SH-SY5Y (cell line): ENCODE results near the gene DEFB113.

Experiments
- GATA2 ChIP-seq: IDR thresholded peaks from 2 replicates; pipeline ENCODE4 v1.6.1; 2011; ENCODE audit warnings: mild to moderate bottlenecking, low read depth, low read length
- GATA3 ChIP-seq: IDR thresholded peaks from 2 replicates; pipeline ENCODE4 v1.6.1; 2011; ENCODE audit warnings: low read depth, mild to moderate bottlenecking, low read length, moderate library complexity

The DEFB113 gene

DNA sequence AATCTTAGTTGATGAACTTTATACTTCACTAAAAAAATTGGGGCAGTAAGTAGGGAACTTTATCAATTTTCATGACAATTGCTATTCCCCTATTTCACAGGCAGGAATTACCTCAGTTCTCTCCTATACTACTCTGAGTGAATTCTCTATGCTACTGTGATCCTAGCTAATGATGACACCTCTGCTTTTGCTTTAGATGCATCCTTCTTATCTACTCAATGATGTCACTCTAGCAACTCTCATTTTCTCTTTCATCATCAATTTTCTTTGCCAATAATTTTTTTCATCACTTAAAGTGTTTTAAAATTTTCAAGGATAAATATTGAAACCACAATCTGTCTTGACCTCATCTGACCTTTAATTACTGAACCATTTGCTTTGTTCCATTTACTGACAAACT is 13.6 kb downstream of the DEFB113 start:
- TF ChIP-seq GATA3 (no peak), GATA2 (no peak)

DNA sequence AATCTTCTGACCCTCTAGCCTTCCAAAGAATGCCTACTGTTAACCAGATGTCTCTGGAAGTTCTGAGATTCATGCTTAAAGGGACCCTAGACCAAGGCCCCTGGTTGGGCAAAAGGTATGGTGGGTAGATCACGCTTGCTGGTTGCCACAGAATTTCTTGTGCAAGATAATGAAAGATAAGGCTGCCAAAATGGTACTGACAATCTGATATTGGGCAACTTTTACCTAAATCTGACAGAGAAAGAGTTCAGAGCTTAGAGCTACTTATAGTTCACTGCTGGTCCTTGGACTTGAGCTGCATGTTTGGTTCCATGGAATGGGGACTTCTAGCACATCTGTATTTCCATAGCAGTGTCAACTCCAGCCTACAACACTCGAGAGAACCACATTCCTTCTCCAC is 17.5 kb downstream of the DEFB113 start:
- TF ChIP-seq GATA2 (no peak), GATA3 (no peak)

DNA sequence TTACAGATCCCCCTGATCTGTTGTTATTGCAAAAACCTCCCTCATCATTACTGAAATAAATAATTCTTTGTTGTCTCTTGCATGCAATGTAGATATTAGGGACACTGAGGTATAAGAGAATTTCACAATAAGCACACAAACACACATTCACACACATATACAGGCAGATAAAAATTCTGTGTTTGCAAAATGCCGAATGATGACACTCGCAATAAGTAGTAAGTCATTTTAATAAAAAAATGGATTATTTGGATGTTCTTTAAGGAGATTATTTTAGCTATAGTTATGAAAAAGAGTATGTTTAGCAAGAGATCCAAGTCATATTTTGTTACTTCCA is 19.0 kb downstream of the DEFB113 start:
- TF ChIP-seq GATA2 (no peak), GATA3 (no peak)

DNA sequence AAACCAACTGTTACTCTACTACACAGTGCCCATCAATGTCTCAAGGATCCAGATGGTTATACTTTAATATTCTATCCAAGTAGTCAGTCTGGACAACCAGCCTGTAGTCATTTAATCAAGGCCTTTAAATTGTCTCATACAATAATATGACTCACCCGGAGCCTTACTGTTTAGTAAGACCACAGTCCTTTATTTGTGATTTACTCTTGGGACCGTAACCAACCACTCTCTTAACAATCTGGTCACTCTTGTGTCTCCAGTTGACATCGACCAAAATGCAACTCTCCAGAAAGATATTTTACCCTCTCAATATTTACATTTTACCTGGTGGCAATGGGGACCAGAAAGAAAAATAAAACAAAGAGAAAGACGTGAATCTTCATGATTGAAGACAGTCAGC is 20.4 kb downstream of the DEFB113 start:
- TF ChIP-seq GATA2 = no peak
- no peak for TF ChIP-seq GATA3

DNA sequence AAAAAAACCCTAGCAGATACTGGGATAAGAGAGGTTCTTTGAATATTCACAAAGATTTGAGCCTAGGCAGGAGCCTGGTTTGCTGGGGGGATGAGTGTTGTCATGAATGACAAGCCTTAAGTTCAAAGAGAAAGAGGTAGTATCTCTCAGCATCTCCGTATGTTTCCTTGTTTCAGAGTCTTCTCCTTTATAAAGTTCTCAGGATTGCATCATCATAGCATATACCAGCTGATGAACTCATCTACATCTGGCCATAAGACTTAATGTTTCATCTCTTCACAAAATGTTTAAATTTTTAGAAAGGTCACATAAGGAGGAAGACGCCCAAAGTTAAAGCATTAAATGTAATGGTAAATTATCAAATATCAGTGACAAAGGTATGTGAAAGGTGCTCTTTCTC is 22.6 kb downstream of the DEFB113 start:
- no peak for TF ChIP-seq GATA2
- TF ChIP-seq GATA3 = no peak

DNA sequence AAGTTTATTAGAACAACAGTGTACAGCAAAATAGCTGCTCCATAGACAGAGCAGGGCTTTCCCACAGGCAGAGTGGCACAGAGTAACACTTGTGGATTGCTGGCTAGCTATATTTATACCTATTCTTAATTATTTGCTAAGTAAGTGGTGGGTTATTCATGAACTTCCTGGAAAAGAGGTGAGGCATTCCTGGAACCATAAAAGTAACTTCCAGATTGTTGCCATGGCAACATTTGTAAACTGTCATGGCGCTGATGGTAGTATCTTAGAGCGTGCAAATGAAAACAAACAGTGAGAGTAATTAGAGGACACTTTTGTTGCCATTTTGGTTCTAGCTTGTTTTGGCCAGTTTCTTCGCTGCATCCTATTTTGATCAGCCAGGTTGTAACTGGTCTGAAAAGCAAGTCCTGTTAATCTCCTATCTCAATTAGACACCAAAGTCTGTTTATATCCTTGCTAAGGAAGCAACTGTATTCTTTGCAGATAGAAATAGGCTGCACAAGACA is 29.4 kb downstream of the DEFB113 start:
- TF ChIP-seq GATA2 (no peak), GATA3 (no peak)

DNA sequence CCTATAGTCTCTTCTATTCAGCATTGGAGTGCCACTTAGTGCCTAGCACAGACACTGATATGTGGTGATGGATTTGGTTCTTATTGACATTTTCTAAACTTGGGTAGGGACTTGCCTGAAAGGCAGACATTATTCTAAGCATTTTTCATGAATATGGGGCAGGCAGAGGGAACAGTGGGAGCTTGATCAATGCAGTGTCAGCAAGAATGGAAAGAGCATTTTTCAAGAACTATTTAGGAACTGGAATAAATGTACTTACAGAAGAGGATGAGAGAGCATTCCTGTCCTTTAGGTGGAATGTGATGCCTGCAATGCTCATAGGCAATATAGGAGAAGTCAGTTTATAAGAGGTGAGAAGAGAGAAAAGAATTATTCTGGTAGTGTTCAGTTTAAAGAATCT is 31.6 kb downstream of the DEFB113 start:
- TF ChIP-seq GATA3 (no peak), GATA2 (no peak)

DNA sequence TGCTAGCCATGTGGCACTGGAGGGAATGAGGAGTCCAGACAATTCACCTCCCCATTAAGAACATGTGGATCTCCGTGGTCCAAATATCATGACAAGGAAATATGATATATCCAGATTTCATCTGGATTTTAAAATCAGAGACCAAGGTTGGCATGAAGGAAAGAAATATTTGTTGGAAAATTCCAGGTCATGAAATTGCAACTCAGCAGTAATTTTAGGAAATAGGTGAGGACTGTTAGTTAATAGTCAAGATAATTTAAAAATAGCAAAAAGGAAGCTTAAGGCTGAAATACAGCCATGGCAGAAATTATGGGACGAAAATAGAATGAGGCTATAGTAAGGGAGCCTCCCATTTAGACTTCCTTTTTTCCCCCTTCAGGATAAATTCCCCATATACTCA is 32.4 kb downstream of the DEFB113 start:
- no peak for TF ChIP-seq GATA2
- no peak for TF ChIP-seq GATA3

DNA sequence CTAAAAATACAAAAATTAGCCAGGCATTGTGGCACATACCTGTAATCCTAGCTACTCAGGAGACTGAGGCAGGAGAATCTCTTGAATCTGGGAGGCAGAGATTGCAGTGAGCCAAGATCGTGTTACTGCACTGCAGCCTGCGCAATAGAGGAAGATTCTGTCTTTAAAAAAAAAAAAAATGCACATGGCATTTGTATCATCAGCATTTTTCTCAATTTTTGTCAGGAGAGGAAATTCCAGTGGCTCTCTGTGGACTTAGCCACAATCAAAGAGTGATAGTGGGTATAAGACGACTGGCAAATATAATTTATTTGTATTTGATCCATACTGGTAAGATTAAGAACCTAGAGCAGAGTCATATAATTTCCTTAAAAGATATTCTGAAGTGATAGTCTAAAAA is 34.0 kb downstream of the DEFB113 start:
- TF ChIP-seq GATA3 (no peak), GATA2 (no peak)

DNA sequence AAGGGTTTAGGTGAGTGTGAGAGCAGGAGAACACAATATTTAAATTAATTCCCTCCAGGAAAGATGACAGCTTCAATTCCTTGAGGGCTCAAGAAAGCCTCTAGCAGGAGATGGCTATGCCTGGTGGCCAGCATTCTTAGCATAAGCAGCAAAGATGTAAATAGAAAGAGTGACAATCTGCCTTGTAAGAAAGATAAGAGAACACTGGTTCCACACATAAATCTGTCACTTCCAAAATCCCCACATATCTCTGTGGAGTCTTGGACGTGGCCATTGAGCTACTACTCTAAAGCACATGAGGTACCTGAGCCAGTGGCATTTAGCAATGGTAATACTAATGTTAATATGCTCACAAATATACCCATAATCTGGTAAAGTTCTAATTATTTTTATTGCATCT is 34.7 kb downstream of the DEFB113 start:
- no peak for TF ChIP-seq GATA3
- TF ChIP-seq GATA2 = no peak

DNA sequence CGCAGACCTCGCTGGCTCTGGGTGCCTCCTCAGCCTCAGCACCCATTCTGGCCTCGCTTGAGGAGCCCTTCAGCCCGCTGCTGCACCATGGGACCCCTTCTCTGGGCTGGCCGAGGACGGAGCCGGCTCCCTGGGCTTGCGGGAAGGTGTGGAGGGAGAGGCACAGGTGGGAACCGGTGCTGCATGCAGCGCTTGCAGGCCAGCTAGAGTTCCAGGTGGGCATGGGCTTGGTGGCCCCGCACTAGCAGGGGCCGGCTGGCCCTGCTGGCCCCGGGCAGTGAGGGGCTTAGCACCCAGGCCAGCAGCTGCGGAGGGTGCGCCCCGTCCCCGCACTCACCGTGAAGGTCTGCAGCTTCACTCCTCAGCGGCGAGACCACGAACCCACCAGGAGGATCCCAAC is 35.9 kb downstream of the DEFB113 start:
- TF ChIP-seq GATA2 = no peak
- TF ChIP-seq GATA3 = no peak

DNA sequence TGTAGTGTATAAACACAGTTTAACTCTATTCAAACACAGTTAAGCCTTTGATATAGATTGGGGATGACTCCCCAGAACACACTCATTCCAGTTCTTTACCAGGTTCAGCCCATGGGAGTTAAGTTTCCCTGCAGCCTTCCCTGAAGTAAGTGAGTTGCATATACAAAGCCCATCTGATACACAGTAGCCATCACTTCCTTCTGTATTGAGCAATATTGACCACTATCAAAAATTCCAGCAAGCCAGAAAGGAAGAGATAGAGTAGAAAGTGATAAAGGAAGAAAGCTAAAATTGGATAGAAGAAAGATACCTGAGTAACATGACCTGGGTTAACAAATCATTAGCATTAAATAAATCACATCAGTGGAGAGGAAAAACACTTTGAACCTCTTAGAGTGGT is 40.1 kb downstream of the DEFB113 start:
- TF ChIP-seq GATA3 (no peak), GATA2 (no peak)

DNA sequence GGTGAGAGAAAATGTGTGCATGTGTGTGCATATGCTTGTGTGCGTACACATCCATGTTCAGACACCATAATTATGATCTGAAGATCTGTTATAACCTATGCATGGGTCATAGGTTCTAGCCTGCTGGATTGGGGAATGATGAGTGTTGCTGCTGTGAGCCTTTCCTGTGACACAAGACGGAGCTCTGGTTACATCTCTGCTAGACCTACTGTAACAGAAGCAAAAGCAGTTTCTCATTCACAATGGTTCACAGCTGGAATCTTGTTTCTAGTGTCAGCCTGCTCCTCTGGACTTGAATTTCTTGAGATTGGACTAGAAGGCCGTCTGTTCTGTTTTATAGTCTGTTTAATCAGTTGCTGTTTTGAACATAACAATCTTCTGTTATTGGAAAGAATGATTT is 45.6 kb downstream of the DEFB113 start:
- TF ChIP-seq GATA3 (no peak), GATA2 (no peak)

DNA sequence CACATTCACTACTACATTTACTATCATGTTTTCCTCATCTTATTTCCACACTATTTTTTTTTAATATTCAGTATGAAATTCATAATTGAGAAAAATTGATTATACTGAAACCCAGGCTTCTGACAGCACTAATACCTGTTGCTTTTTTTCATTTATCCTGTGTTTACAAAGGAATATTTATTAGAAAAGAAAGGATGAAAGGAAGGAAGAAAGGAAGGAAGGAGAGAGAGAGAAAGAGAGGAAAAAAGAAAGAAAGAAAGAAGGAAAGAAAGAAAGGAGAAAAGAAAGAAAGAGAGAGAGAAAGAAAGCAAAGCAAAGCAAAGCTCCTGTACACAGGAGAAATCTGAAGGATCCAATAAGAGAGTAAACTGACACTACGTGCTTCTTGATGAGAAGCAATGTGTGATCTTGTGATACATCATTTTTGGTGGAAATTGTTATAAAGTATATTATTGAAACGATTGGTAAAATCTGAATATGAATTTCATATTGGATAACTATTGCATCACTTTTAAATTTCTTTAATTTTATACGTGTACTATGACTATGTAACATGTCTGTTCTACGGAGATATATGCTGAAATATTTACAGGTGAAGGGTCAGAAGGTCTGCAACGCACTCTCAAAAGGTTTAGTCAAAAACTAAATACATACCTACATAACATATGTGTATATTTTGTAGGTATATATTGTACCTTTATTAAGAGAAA is 49.3 kb downstream of the DEFB113 start:
- TF ChIP-seq GATA3 (no peak), GATA2 (no peak)

DNA sequence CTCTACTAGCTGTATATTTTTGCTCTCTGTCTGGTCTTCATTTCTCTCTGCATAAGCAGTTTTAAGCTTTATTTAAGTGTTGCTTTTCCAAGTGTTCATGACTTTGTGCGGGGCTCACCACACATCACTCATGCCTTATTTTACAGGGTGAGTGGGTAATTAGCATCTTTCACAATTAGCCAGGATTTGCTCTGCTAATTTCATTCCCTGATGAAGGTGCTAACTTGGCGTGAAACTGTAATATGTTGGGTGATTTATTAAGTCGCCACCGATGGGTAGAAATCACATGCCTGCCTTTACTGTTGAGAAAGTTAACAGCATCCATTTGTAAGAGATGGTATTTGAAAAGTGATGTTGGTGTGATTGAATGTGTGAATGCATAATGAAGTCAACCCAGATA is 50.2 kb downstream of the DEFB113 start:
- no peak for TF ChIP-seq GATA2
- TF ChIP-seq GATA3 = no peak

DNA sequence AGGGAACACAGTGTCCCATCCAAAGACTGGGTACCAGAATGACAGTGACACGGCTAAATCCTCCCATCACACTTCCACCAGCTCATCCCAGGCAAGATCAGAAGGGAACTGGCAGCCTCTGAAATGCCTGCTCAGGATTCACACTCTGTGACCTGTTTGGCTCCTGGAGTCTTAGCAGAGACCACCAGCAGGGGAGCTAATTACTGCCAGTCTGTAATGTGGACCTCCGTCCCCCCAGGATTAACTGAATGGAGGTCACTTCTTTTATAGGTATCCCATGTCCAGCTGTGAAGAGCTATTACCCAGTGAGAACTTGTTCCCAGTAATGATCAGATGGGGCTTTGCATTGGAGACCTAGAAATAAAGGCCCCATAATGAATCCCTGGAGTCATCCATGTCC is 50.6 kb downstream of the DEFB113 start:
- TF ChIP-seq GATA2 = no peak
- TF ChIP-seq GATA3 = no peak
